Esophagus muscularis mucosa (tissue), 4 donors: Measurements from ENCODE around the gene RAPGEF1.

Experiments used
- EP300 ChIP-seq: sonication (generic); formaldehyde crosslinking; IDR thresholded peaks from one replicate; pipeline ENCODE4 v1.6.1; 2017; ENCODE audit warnings: antibody characterized with exemption
- POLR2A ChIP-seq: fragments of 450-650 bp; IDR thresholded peaks from one replicate; pipeline ENCODE4 v1.6.1; 2017; ENCODE audit warnings: antibody characterized with exemption, moderate library complexity, mild to moderate bottlenecking, low read depth
- POLR2AphosphoS5 ChIP-seq, 2 donors: sonication (generic); formaldehyde crosslinking; IDR thresholded peaks; one replicate each; pipeline ENCODE4 v1.6.1; 2017; ENCODE audit warnings: antibody characterized with exemption in 2 of 2
- TF ChIP-seq, protein P1 (sequence below), 3 experiments: fragments of 200-600 bp in 2 of 3; fragments of 450-650 bp in 1 of 3; sonication (generic) in 2 of 3; IDR thresholded peaks; one replicate each; pipeline ENCODE4 v1.5.1; 2017 to 2019; ENCODE audit warnings: antibody characterized with exemption in 3 of 3, mild to moderate bottlenecking in 2 of 3, moderate library complexity in 1 of 3

DNA sequence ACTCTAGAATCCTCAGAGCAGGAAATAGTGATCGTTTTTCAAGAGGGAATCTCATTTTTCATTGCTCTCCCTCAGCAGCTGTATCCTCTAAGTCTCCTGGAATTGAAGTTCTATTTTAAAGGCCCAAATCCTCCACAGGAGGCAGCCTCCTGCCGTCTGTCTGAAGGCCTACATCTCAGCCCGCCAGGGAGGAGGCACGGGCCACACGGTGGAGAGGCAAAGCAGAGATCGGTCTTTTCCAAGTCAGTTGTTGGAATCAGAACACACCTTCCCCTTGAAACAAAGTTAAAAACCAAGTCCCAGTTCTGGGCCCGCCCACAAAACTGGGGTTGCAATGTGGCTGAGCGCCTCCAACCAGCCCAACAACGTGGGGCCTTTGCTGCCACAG, 68.7 kb downstream of the RAPGEF1 start:
- TF ChIP-seq, protein P1, sequence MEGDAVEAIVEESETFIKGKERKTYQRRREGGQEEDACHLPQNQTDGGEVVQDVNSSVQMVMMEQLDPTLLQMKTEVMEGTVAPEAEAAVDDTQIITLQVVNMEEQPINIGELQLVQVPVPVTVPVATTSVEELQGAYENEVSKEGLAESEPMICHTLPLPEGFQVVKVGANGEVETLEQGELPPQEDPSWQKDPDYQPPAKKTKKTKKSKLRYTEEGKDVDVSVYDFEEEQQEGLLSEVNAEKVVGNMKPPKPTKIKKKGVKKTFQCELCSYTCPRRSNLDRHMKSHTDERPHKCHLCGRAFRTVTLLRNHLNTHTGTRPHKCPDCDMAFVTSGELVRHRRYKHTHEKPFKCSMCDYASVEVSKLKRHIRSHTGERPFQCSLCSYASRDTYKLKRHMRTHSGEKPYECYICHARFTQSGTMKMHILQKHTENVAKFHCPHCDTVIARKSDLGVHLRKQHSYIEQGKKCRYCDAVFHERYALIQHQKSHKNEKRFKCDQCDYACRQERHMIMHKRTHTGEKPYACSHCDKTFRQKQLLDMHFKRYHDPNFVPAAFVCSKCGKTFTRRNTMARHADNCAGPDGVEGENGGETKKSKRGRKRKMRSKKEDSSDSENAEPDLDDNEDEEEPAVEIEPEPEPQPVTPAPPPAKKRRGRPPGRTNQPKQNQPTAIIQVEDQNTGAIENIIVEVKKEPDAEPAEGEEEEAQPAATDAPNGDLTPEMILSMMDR (IDR thresholded peaks at IDR 0.05): no peak
- TF ChIP-seq POLR2A (no peak), POLR2AphosphoS5 (IDR thresholded peaks at IDR 0.05) (no peak), EP300 (no peak)
